HG03280 (cell line): ENCODE measurements around the gene TJP1.
"Not testable (repeated sequence)": the region's sequence is repeated elsewhere in the genome, so short reads cannot be mapped to it uniquely, and the experiment has no call there.

ENCODE experiments used
- ATAC-seq: cut with Tn5 transposase; IDR thresholded peaks from one replicate; pipeline ENCODE4 v1.9.1; 2021; ENCODE audit warnings: mild to moderate bottlenecking, moderate library complexity; ENCODE audit not compliant: unreplicated experiment

Gene TJP1

DNA sequence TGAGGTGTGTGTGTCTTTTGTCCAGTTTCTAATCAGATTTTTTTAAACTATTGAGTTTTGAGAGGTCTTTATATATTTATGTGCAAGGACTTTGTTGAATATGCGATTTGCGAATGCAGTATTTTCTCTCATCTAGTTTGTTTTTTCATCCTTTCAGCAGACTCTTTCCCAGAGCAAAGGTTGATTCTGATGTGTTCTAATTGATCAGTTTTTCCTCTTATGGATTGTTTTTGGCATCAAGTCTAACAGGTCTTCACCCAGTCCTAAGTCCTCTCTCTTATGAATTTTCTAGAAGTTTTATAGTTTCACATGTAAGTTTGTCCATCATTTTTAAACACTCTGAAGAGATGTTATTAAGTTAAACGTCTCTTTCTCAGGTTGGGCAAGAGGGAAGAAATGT lies 17.8 kb upstream of the TJP1 start:
- no peak for ATAC-seq

DNA sequence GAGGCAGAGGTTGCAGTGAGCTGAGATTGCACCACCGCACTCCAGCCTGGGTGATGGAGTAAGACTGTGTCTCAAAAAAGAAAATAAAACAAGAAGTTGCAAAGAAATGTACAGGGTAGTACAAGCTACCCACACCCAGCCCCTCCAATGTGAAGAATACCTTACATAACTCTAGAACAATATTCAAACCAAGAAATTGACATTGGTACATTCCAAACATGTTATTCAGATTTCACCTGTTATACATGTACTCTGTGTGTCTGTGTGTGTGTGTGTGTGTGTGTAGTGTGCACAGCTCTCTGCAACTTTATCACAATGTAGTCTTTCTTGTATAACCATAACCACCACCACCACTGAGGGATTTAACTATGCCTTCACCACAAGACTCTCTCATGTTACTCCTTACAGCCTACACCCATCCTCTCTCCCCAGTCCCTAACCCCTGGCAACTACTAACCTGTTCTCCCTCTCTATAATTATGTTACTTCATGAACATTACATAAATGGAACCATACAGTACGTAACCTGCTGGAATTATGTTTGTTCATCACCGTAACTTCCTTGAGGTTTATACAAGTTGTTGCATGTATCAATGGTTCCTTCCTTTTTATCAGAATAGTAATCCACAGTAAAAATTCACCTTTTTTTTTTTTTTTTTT lies 16.2 kb upstream of the TJP1 start:
- ATAC-seq: no peak

DNA sequence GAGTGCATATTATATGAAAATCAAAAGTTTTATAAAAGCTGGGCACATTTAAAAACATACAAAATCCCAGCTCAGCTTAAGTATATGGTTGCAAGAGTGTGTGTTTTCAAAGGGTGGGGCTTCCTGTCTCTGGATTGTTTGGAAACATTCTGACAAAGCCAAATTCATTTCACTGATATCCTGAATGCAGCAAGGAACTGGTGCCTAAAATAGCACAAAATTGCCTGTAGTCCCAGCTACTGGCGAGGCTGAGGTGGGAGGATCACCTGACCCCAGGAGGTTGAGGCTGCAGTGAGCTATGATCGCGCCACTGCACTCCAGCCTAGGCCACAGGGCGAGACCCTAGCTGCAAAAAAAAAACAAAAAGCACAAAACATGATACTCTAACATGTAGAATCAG lies 13.0 kb upstream of the TJP1 start:
- no peak for ATAC-seq

DNA sequence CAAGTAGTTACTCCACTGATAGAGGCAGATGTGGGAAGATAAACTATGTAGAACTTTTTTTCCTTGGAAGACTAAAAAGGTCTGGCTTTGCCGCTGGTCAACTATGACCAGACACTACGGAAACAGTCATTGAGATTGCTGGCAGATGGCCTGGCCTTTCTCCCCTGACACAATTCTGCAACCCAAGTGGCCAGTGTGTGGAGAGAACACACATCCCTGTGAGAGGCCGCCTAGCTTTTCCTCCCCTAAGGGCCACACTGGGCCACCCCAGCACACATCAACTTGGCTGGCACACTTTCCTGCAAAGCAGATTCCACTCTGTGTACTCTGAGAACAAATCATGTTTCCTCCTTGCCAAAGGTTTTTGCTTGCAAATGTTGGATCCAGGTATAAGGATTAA lies 10.4 kb upstream of the TJP1 start:
- ATAC-seq: no peak

DNA sequence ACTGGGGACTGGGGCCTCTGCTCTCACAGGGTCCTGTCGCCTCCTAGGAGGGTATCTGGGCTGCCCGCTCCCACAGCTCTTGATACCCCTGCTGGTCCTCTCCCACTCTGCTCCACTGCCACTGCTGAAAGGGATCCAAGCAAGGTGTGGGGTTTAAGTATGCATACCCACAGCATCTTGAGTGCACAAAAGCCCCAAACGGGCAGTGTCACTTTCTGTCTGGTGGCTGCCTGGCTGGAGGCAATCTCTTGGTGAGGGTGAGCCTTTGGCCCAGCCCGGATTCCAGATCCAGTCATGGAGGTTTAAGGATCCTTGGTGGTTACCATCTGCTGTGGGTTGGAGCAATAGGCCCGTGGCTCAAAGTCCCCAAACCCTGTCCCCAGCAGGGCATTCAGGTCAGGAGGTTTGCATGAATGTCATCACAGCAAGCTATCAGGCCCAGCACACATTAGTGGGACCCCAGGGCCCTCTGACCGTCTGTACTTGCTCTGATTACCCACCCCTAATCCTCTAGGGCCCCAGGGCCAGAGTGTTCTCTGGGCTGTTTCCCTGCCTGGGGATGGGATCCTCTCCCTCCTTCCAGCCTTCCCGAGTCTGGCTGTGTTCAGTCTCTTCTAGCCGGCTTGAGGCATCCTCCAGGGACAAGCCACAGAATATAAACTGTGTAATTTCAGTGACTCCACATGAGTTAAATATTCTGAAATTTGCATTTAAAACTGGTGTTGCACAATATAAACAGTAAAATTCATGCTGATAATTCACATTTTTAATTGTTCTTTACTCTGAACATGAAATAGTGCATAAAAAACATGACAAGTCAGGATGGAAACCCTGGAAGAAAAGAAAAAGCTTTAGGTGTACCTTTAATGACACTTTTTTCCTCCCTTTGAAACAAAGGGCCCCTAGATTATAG lies 4.9 kb upstream of the TJP1 start:
- no peak for ATAC-seq

DNA sequence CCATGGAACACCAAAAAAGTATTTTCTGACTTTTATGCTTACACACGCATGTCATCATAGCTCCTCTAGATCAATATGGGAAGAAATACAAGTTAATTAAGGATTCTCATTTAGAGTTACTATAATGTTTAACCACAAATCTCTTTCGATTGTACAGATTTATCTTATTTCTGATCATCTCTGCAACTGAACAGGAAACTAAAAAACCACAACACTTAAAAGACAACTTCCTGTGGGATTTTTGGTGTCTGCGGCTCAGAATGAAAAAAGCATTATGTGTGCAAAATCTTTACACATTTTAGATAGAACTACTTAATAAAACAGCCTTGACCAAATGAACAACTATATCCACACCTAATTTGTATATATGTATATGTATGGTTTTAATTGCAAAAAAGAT lies 3.0 kb upstream of the TJP1 start:
- no peak for ATAC-seq

DNA sequence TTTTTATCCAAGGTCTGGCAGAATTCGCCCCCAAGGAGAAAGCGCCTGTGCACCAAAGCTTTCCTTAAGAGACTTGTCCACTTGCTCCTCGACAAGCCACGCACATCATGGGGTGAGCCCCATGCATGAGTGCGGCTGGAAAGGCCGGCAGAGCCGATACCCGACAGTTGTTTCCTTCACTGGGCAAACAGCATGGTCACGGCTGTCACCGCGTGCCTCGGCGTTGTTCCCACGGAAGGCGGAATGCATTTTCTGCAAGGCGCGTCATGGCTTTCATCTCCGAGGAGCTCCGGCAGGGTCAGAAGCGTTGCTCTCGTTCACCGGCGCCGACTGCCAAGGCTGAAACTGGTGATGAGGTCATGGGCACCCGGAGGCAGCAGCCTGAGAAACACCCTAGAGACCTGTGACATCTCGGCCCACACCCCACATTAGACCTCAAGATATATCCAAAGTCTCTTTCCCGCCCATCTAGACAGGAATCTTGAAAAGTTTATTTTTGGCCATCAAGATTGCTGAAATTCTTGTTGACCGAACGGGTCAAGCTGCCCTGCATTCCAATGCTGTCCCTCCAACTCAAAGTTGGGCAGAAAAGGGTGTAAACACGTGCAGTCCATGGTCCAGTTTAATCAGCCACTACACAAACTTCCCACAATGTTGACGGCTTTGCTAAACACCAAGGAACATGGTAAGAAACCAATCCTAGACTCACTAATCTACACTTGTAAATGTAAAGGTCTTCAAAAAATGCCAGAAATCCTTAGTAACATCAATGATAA lies 604 bp upstream of the TJP1 start:
- no peak for ATAC-seq

DNA sequence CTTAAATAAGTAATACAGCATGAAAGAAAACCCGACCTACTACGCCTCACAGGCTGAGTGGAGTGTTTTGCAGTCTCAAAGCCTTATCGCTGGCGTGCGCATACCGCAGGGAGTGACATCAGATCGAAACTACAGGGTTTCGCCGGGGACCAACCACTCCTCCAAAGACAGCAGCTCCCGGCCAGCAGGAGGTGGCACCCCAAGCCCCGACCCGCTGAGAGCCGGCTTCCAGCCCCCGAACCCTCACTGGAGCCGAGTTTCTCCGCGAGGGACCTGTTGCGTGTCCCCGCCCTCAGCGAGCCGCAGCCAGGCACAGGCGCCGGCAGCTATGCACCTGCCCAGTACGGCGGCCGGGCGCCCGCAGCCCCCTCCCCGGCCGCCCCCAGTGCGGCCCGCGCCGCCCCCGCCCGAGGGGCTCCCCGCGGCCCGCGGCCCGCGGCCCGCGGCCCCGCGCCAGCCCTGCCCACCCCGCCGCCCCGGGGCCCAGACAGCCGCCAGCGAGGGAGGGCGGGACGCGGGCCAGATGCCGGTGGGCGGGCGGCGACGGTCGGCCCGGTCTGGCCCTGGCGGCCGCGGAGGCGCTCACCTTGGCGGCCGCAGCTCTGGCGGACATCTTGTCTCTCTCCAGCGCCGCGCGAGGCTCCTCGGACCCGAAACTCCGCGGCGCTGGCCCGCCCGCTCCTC lies 710 bp downstream of the TJP1 start:
- ATAC-seq: no peak

DNA sequence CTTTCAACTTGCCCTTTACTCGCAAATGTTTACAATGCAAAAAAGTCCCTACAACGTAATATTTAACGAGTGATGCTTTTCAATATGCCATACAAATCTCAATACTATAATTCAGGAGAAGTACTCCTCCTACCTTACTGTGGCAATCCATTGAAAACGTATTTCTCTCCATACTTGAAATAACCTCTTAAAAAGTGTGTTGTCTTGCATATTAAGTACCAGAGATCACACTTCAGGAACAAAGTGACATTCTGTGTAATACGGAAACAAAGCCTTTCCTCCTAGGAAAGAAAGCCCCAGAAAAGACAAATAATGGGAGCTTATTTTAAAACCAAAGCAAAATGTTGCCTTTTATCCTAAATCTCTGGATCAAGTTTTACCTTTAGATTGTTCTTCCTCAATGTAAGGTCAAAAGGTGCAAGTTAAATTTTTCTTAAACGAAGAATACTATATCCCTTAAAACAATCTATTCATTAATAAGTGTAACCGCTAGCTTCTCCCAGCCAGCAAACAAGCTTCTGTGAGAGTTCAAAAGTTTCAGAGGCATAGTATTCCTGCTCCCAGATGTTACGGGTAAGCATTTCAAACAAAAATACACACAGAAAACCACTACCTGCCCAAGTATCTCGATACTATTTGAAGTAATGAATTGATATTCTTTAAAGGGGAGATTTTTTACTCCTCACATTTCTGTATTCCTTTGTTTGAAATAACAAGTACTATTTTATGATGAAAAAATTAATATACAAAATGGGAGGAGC lies 1.7 kb downstream of the TJP1 start:
- ATAC-seq: no peak

DNA sequence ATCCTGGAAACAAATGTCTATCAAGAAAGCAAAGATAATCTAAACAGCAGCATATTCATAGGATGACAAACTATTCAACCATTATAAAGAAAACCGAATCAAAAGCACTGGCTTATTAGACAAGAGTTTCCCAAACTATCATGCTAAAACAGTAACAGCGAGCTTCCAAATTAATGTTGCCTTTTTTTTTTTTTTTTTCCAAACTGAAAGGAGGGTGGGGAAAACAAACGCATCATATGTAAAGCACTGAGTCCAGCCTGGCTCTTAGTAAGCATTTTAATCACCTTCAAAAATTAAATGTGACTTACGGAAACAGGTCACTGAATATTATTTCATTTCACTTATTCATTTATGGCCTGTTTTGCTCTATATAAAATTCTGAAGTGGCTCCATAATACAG lies 2.3 kb downstream of the TJP1 start:
- ATAC-seq: no peak

DNA sequence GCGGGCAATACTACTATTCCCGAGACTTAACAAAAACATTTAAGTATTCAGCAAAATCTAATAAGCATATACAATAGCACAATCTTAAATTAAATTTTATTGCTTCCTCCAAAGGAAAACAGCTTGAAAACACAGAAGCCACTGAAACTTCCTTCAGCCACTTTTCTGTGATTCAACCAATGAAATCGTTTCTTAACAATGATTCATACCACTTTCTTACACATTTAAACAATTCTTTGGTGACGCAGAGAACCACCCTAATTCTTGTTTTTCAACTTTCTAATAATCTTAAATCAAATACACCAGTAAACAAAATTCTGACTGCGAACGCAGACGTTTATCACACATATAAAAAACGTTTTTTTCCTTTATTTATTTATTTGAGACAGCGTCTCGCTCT lies 4.1 kb downstream of the TJP1 start:
- no peak for ATAC-seq

DNA sequence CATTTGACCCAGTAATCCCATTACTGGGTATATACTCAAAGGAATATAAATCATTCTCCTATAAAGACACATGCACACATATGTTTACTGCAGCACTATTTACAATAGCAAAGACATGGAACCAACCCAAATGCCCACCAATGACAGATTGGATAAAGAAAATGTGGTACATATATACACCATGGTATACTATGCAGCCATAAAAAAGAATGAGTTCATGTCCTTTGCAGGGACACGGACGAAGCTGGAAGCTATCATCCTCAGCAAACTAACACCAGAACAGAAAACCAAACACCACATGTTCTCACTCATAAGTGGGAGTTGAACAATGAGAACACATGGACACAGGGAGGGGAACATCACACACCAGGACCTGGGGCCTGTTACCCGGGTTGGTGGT lies 4.8 kb downstream of the TJP1 start:
- not testable (repeated sequence) for ATAC-seq

DNA sequence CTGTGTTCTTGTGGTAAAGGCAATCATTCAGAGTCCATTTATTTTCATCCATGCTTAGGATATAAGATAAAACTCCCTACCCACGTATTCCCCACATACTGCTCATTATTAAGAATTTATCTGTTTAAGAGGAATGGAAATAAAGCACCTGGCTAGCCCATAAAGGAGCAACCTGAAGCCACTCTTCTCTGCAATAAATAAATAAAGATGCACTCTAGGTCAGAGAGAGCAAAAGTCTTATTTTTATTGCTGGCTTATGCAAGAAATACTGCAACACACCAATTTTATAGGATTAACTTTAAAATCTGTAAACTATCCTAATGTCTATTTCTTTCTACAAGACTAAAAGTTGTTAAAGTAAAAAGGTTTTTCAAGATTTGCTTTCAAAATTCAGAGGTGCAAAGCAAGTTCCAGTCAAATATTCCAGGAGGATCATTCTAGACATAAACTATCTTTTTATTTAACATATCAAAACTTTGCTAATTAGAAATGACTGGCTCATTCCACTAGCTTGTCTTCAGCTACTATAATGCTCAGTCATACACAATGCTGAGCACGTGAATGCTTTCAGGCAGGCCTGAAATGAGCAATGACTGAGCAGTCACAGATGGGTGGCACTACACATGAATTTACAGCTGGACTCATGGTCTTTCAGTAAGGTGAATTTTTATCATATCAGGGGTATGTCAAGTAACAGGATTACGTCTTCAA lies 7.1 kb downstream of the TJP1 start:
- no peak for ATAC-seq

DNA sequence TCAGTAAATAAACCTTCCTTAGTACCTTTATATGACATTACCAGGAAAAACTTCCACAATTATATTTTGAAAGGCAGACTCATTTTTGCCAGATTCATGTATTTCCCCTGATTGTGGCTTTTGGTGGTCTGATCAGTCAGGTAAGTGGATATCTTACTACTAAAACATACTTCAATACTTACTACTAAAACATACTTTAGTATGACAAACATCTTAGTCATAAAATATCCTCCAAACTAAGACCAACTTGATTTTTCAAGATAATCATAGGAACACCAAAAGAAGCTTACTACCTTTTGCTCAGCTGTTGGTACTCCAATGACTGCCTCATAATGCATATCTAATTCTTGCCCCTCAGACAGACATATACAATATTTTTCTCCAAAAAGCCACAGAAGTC lies 9.3 kb downstream of the TJP1 start:
- ATAC-seq: no peak

DNA sequence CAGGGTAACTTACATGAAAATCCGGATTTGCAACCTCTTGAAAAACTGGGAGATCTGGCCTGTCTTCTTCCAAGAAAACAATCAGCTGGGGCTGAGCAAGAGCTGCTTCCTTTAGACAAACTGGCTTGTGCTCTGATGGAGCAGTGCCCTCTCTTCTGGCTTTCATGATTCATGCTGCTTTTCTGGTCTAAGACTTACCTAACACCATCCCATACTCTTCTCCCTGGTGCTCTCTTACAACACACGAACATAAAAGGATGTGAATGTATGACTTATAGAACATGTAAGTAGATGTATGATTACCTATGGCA lies 9.9 kb downstream of the TJP1 start:
- no peak for ATAC-seq

DNA sequence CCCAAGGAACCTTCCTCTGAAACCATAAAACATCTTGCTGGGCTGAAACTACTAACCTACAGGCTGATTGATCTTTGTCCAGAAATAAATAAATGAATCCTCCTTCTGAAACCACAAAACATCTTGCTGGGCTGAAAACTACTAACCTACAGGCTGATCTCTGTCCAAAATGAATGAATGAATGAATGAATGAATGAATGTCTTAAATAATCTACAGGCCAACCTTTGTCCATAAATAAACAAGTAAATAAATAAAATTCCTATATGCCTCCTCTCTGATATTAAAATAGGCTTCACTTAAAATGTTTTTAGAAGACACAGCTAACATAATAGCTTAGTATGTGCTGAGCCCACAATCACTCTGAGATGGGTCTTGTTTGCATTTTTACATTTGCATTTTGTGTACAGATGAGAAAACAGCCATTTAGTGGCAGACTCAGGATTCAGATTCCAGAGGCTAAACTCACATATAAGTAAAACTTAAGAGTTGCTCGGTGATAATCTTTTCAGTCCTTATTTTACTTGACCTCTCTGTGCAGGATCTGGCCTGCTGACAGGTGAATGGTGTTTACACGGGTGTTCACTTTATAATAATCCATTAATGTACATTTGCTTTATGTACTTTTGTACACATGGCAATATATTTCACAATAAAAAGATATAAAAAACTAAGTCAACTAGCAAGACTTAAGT lies 10.4 kb downstream of the TJP1 start:
- ATAC-seq: no peak

DNA sequence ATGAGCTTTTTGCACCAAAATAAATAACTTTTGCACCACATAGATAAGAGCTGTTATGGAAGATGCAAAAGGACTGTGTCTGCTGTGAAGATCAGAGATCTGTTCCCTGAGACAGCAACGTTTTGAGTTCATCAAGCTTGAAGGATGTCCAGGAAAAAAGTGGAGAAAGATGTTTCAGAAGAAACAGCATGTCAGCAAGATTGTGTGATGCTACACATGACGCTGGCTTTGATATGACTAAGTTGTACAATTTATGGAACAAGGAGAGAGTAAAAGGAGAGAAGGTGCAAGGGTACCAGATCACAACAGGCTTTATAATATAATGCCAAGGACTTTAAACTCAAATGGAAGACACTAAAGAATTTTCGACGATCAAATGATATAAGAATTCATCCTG lies 16.6 kb downstream of the TJP1 start:
- ATAC-seq: no peak

DNA sequence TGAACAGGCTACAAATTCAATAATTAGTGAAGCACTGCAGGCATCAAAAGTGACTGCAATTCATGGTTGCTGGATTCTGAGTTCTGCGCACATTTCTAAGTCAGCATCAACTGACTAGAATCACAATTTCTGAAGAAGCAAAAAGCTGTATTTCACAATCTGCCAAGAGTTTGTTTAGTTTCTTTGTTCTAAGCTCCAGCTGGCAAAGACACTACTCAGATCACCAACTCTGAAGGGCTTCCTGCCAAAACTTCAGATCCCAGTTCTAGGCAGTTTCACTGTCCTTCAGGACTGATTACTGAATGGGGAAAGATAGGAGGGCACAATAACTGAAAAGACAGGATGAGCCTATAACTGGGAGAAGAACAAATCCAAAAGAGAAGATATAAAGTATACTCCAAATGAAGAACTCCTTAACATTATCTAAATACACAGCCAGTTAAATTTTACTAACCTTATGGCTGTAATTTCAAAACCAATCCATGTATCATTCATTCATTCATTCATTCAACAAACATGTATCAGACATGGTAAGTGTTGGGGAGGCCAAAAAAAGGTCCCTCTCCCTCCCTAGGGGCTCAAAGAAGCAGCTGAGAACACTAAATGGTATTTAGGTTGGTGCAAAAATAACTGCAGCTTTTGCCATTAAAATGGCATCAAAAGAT lies 17.1 kb downstream of the TJP1 start:
- no peak for ATAC-seq

DNA sequence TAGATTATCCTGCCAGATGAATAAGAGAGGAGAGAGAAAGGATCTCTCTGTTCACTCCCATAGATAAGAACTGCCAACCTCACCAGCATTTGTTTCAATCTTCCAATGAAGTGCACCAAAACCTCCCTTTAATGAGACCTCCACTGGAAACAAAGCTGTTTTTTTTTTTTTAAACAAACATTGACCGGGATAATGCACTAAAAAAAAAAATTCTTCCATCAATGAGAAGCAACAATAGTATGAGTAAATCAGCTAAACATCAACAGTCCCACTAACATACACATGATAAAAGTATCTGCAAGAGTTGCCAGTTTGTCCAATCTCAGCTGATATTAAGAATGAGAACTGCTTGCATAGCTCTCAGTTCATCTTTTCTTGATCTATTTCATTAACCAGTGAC lies 19.9 kb downstream of the TJP1 start:
- ATAC-seq: no peak
